HL-60/S4 treated with phorbol 12-myristate 13-acetate at 8.2 ng/mL for 4 days and 3 days (cell line): ENCODE measurements around the gene C16orf74.

Experiments
- in situ Hi-C: fragments of 300-500 bp; cut with MboI; formaldehyde crosslinking; loops from 2 replicates; pipeline ENCODE4 v1.15.0; 2022; ENCODE audit warnings: low sequenced_read_pairs

The C16orf74 gene

GRCh38 chr16:85676466-85676865, 74.4 kb downstream of the C16orf74 start:
- in situ Hi-C loops, result no loop called here

- in situ Hi-C loops, result no loop called here
Measured at GRCh38 chr16:85675251-85675874, 75.5 kb downstream of the C16orf74 start.

- in situ Hi-C loops, result no loop called here
Measured at GRCh38 chr16:85674828-85675227, 76.1 kb downstream of the C16orf74 start.

DNA sequence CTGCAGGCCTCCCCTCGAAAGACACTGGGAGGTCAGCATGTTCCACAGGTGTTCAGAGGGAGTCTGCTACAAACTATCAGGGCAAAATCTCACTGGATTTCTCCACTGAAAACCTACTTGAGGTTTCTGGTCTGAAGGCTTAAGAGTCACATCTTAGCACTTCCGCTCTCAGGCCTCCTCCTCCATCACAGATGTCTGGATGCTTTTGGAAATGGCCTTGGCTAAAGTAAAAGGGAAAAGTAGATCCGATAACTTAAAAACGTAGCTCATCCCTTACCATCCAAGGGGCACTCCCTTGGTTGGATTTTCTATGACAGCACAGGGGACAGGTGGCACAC, 76.5 kb downstream of the C16orf74 start:
- in situ Hi-C loops, result no loop called here

GRCh38 chr16:85673529-85674417, 77.1 kb downstream of the C16orf74 start:
- in situ Hi-C loops, result no loop called here

DNA sequence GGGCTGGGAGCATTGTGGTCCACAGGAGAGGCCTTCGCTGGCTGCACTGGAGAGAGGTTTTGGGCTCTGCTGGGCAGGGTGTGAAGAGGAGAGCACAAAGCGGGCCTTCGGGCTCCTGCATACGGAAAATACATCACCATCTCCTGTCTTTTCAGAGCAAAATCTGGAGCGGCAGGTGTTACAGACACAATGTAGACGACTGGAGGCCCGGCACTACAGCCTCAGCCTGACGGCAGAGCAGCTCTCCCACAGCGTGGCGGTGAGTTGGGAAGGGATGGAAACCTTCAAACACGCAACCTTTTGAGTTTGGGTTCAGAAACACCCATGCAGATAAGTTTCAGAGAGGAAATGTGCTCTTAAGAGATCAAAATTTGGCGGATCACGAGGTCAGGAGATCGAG, 80.1 kb downstream of the C16orf74 start:
- in situ Hi-C loops, result no loop called here

- in situ Hi-C loops, result no loop called here
Measured at GRCh38 chr16:85668676-85669424, 82.0 kb downstream of the C16orf74 start.

DNA sequence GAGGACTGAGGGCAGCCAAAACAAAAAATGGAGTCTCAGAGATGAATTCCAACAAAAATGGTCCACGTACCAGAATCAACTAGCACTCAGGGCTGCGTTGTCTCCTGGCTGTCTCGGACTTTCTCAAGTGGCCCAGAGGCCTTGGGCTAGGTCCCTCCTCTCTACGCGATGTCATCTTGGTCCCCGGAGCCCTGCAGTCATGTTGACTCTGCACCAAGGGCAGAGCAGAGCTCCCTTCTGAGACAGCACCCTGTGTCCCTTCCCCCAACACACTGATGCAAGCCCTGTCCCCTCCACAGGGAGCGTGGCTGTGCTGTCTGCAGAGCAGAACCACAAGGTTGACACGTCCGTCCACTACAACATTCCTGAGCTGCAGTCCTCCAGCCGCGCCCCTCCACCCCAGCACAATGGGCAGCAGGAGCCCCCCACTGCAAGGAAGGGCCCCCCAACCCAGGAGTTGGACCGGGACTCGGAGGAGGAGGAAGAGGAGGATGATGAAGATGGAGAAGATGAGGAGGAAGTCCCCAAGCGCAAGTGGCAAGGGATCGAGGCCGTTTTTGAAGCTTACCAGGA, 83.0 kb downstream of the C16orf74 start:
- in situ Hi-C loops, result no loop called here

- in situ Hi-C loops, result no loop called here
Measured at GRCh38 chr16:85667261-85667660, 83.6 kb downstream of the C16orf74 start.

DNA sequence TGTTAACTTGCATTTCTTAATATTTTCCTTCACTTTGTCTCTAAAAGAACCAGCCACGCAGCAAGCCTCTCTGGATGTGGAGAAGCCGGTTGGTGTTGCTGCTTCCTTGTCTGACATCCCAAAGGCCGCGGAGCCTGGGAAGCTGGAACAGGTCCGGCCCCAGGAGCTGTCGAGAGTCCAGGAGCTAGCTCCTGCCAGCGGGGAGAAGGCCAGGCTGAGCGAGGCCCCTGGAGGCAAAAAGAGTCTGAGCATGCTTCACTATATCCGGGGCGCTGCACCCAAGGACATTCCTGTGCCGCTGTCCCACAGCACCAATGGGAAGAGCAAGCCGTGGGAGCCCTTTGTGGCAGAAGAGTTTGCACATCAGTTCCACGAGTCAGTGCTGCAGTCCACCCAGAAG, 85.0 kb downstream of the C16orf74 start:
- in situ Hi-C loops, result no loop called here

GRCh38 chr16:85665373-85665740, 85.5 kb downstream of the C16orf74 start:
- in situ Hi-C loops, result no loop called here

- in situ Hi-C loops, result no loop called here
Measured at GRCh38 chr16:85664580-85665372, 86.1 kb downstream of the C16orf74 start.

- in situ Hi-C loops, result no loop called here
Measured at GRCh38 chr16:85663891-85664321, 87.0 kb downstream of the C16orf74 start.

DNA sequence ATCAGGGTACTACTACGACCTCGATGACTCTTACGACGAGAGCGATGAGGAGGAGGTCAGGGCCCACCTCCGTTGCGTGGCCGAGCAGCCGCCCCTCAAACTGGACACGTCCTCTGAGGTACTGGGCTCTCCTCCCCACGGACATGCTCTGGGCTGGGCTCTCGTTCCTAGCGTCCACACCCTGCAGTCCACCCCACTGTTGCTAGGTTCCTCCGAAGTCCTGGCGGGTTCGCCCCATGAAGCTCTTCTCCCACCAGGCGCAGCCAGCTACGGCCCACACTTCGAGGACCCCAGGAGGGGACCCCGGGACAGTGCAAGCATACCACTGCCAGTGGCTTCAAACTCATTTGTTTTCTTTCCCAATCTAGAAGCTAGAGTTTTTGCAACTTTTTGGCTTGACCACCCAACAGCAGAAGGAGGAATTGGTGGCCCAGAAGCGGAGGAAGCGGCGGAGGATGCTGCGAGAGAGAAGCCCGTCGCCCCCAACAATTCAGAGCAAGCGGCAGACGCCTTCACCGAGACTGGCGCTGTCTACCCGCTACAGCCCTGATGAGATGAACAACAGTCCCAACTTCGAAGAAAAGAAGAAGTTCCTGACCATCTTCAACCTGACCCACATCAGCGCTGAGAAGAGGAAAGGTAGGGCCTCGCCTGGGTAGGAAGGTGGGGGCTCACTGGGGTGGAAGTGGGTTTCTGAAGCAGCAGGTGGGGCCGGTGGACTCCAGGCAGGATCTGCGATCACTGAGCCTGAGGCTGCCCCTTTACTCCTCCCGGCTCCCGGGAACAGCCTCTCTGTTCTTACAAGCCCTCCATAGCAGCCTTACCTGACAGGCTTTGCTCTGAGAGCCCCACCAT, 87.7 kb downstream of the C16orf74 start:
- in situ Hi-C loops, result no loop called here

- in situ Hi-C loops, result no loop called here
Measured at GRCh38 chr16:85662482-85662812, 88.4 kb downstream of the C16orf74 start.

GRCh38 chr16:85661740-85662481, 89.0 kb downstream of the C16orf74 start:
- in situ Hi-C loops, result no loop called here

GRCh38 chr16:85660843-85661739, 89.8 kb downstream of the C16orf74 start:
- in situ Hi-C loops, result no loop called here
